HCT116 (cell line): Measurements from ENCODE around the gene ERLEC1. TPM values are rescaled to one million over a fixed set of nuclear protein-coding genes. Genes with fewer than 3 reads are reported as not detected.

Source experiments
- ATAC-seq: fragments of 200-7000 bp; cut with Tn5 transposase; 2 replicates; pipeline ENCODE4 v1.9.1; 2020; ENCODE audit warnings: mild to moderate bottlenecking, moderate library complexity
- BruUV-seq: library from RNA; stranded (reverse); fragments of 400-500 nt; replicated peaks from 2 replicates; lab custom pipeline; 2021; lab: Mats Ljungman, UMichigan
- CTCF ChIA-PET: fragments of 300-600 bp; sonication (Branson Sonifier 250); formaldehyde crosslinking; loops from one replicate; lab custom pipeline; 2021; ENCODE audit warnings: antibody characterized with exemption; lab: Charles Lee
- POLR2A ChIA-PET: fragments of 300-600, 350-600 bp; sonication (Branson Sonifier 250); formaldehyde crosslinking; loops from one replicate; lab custom pipeline; 2021; ENCODE audit warnings: antibody characterized with exemption; lab: Charles Lee
- RAD21 ChIA-PET, 2 experiments: fragments of 300-600 bp; sonication (Branson Sonifier 250); formaldehyde crosslinking; loops; one replicate each; lab custom pipeline; 2023; ENCODE audit warnings: low total read pairs in 2 of 2; ENCODE audit not compliant: uncharacterized antibody in 2 of 2, unreplicated experiment in 2 of 2, low non-redundant PET in 1 of 2; lab: Charles Lee
- DNase-seq: peaks from one replicate; pipeline ENCODE4 v3.0.0-alpha.2; 2010; ENCODE audit warnings: low read depth, low spot score
- H2AFZ ChIP-seq: fragments of 200-600 bp; shearing (Covaris generic), sonication (generic); 2 replicates; pipeline ENCODE4 v1.6.1; 2017; ENCODE audit warnings: low read depth, mixed run types, mixed read lengths, antibody characterized with exemption, low read length; ENCODE audit not compliant: poor library complexity, severe bottlenecking
- H3K27ac ChIP-seq: 2 replicates; pipeline ENCODE4 v1.5.1; 2012; ENCODE audit warnings: low read depth, low read length
- H3K27me3 ChIP-seq: fragments of 200-600 bp; sonication (generic); 2 replicates; pipeline ENCODE4 v1.6.1; 2016; ENCODE audit warnings: mixed run types, low read length, mixed read lengths; ENCODE audit not compliant: insufficient read depth
- H3K36me3 ChIP-seq, 2 experiments: fragments of 200-500 bp in 1 of 2; fragments of 200-600 bp in 1 of 2; sonication (Bioruptor generic) in 1 of 2; sonication (generic) in 1 of 2; 2 replicates each; pipeline versions ENCODE4 v1.5.1 to v1.6.1; 2014 to 2016; ENCODE audit warnings: low read length in 2 of 2, inconsistent platforms in 1 of 2, mixed read lengths in 1 of 2, mixed run types in 1 of 2; ENCODE audit not compliant: insufficient read depth in 2 of 2, control insufficient read depth in 1 of 2
- H3K4me1 ChIP-seq, 2 experiments: fragments of 200-600 bp in 1 of 2; sonication (generic) in 1 of 2; 2 replicates each; pipeline versions ENCODE4 v1.5.1 to v1.6.1; 2012 to 2017; ENCODE audit warnings: low read length in 2 of 2, inconsistent platforms in 1 of 2, mild to moderate bottlenecking in 1 of 2, mixed read lengths in 1 of 2, mixed run types in 1 of 2, moderate library complexity in 1 of 2; ENCODE audit not compliant: insufficient read depth in 2 of 2, control insufficient read depth in 1 of 2
- H3K4me2 ChIP-seq: fragments of 200-600 bp; sonication (generic); 2 replicates; pipeline ENCODE4 v1.6.1; 2017; ENCODE audit warnings: mixed run types, low read length, mixed read lengths
- H3K4me3 ChIP-seq, 2 experiments: fragments of 200-600 bp in 1 of 2; sonication (generic) in 1 of 2; replicated peaks in 1 of 2; 2 replicates each; pipeline ENCODE4 v1.5.1; 2011 to 2016; ENCODE audit warnings: low read length in 2 of 2, control low read depth in 1 of 2, low read depth in 1 of 2, mild to moderate bottlenecking in 1 of 2, mixed read lengths in 1 of 2, mixed run types in 1 of 2
- H3K79me2 ChIP-seq: fragments of 200-600 bp; sonication (generic); 2 replicates; pipeline ENCODE4 v1.6.1; 2017; ENCODE audit warnings: mild to moderate bottlenecking, mixed run types, low read length, moderate library complexity, mixed read lengths; ENCODE audit not compliant: insufficient read depth
- H3K9ac ChIP-seq: fragments of 200-600 bp; sonication (generic); 2 replicates; pipeline ENCODE4 v1.6.1; 2016; ENCODE audit warnings: low read length, mixed read lengths
- H3K9me2 ChIP-seq: fragments of 200-600 bp; sonication (generic), shearing (Covaris generic); 2 replicates; pipeline ENCODE4 v1.6.1; 2017; ENCODE audit warnings: mixed run types, mild to moderate bottlenecking, moderate library complexity; ENCODE audit not compliant: insufficient read depth
- H3K9me3 ChIP-seq, 2 experiments: fragments of 200-500 bp in 1 of 2; fragments of 200-600 bp in 1 of 2; sonication (Bioruptor generic) in 1 of 2; sonication (generic) in 1 of 2; 2 replicates each; pipeline ENCODE4 v1.6.1; 2014 to 2017; ENCODE audit warnings: low read length in 2 of 2, mixed read lengths in 2 of 2, inconsistent platforms in 1 of 2, low read depth in 1 of 2, mild to moderate bottlenecking in 1 of 2, mixed run types in 1 of 2, moderate library complexity in 1 of 2; ENCODE audit not compliant: control insufficient read depth in 1 of 2, insufficient read depth in 1 of 2
- H4K20me1 ChIP-seq: fragments of 200-600 bp; sonication (generic), shearing (Covaris generic); 2 replicates; pipeline ENCODE4 v1.6.1; 2017; ENCODE audit warnings: mixed run types, mild to moderate bottlenecking, moderate library complexity; ENCODE audit not compliant: insufficient read depth
- CBX3 ChIP-seq: IDR thresholded peaks from 2 replicates; pipeline ENCODE4 v1.6.1; 2012; ENCODE audit warnings: low read depth
- EGR1 ChIP-seq: IDR thresholded peaks from 2 replicates; pipeline ENCODE4 v1.6.1; 2012; ENCODE audit warnings: low read depth
- ELF1 ChIP-seq: IDR thresholded peaks from 2 replicates; pipeline ENCODE4 v1.6.1; 2012; ENCODE audit warnings: low read depth, borderline replicate concordance
- EZH2 ChIP-seq: fragments of 200-600 bp; sonication (generic); IDR thresholded peaks from 2 replicates; pipeline ENCODE4 v1.6.1; 2017; ENCODE audit warnings: antibody characterized with exemption, mixed run types
- JUND ChIP-seq: IDR thresholded peaks from 2 replicates; pipeline ENCODE4 v1.6.1; 2012
- POLR2A ChIP-seq: IDR thresholded peaks from 2 replicates; pipeline ENCODE4 v1.7.0; 2011; ENCODE audit warnings: borderline replicate concordance; ENCODE audit not compliant: insufficient read depth, insufficient read length; ENCODE audit errors: extremely low read depth
- POLR2AphosphoS5 ChIP-seq: IDR thresholded peaks from 2 replicates; pipeline ENCODE4 v1.6.1; 2011; ENCODE audit warnings: mild to moderate bottlenecking, low read depth, low read length, moderate library complexity
- RAD21 ChIP-seq: IDR thresholded peaks from 2 replicates; pipeline ENCODE4 v1.6.1; 2012; ENCODE audit warnings: low read depth, mild to moderate bottlenecking
- SIN3A ChIP-seq: IDR thresholded peaks from 2 replicates; pipeline ENCODE4 v1.6.1; 2012; ENCODE audit warnings: low read depth
- SRF ChIP-seq: IDR thresholded peaks from 2 replicates; pipeline ENCODE4 v1.6.1; 2012; ENCODE audit warnings: low read depth
- TCF7L2 ChIP-seq: IDR thresholded peaks from 2 replicates; pipeline ENCODE4 v1.7.0; 2011; ENCODE audit warnings: borderline replicate concordance, inconsistent platforms; ENCODE audit not compliant: insufficient read depth, insufficient read length; ENCODE audit errors: extremely low read depth
- YY1 ChIP-seq: IDR thresholded peaks from 2 replicates; pipeline ENCODE4 v1.6.1; 2011; ENCODE audit warnings: low read length, low read depth, moderate library complexity, mild to moderate bottlenecking; ENCODE audit not compliant: insufficient replicate concordance; ENCODE audit errors: extremely low read depth
- ZFX ChIP-seq: fragments of 450-650 bp; IDR thresholded peaks from 2 replicates; pipeline ENCODE4 v1.6.1; 2017
- ZNF274 ChIP-seq: fragments of 200-500 bp; sonication (Bioruptor generic); IDR thresholded peaks from 2 replicates; pipeline ENCODE4 v1.6.1; 2014; ENCODE audit warnings: mild to moderate bottlenecking, low read depth, low read length, inconsistent platforms
- intact Hi-C: fragments of 100-400 bp; cut with micrococcal nuclease; formaldehyde crosslinking; loops from 2 replicates; pipeline ENCODE4 v1.10.0; 2022
- total RNA-seq: library from RNA; stranded (reverse); gene quantifications from one replicate; pipeline ENCODE4 v1.2.1, GENCODE V29; 2021; ENCODE audit not compliant: unreplicated experiment
- TF ChIP-seq, protein P1 (sequence below), 3 experiments: fragments of 200-600 bp in 1 of 3; sonication (generic) in 1 of 3; IDR thresholded peaks in 2 of 3; conservative IDR thresholded peaks in 1 of 3; 2 replicates each; pipeline ENCODE4 v1.5.1; 2012 to 2017; ENCODE audit warnings: low read depth in 2 of 3, low read length in 2 of 3, antibody characterized with exemption in 1 of 3, borderline replicate concordance in 1 of 3, control low read depth in 1 of 3, mild to moderate bottlenecking in 1 of 3, mixed read lengths in 1 of 3, mixed run types in 1 of 3, moderate library complexity in 1 of 3; ENCODE audit not compliant: insufficient read depth in 1 of 3
- TF ChIP-seq, protein P2 (sequence below): IDR thresholded peaks from 2 replicates; pipeline ENCODE4 v1.6.1; 2012
- TF ChIP-seq, protein P3 (sequence below): IDR thresholded peaks from 2 replicates; pipeline ENCODE4 v1.6.1; 2011; ENCODE audit warnings: mild to moderate bottlenecking, low read length, moderate library complexity; ENCODE audit not compliant: insufficient replicate concordance; ENCODE audit errors: extremely low read depth

The ERLEC1 gene
- total RNA-seq, 1 experiment from 2014 or later: 26.9 TPM

DNA sequence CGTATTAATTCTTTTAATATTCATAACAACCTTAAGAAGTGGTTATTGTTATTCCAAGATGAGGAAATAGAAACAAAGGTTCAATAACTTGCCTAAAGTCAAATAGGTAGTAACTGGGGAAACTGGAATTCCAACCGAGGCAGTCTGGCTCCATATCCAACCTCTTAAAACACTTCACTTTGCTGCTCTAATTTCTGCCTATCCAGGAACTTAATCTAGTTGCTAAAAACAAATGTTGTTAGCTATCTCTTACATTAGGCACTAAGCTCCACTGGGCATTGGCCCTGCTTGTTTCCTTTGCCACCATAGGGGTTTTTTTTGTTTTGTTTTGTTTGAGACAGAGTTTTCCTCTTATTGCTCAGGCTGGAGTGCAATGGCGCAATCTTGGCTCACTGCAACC, 24.8 kb downstream of the ERLEC1 start:
- H4K20me1 ChIP-seq: no peaks in the 10 kb centered on the region
- H3K27ac ChIP-seq: no peak overlapping the region
- intact Hi-C loops: no loop called here
- RAD21 ChIA-PET: no interaction called here
- no peaks in the 10 kb centered on the region for H3K9me2 ChIP-seq
- no peak overlapping the region for H3K4me2 ChIP-seq
- peaks cover 6 to 16% of the 10 kb centered on the region in 2 experiments; a peak in 3 of 4 replicates for H3K36me3 ChIP-seq
- H3K27me3 ChIP-seq: no peaks in the 10 kb centered on the region
- H3K4me1 ChIP-seq: no peaks in the 10 kb centered on the region
- DNase-seq (no peak), ATAC-seq (no peak)
- no peak overlapping the region for H3K9ac ChIP-seq
- H2AFZ ChIP-seq: no peak overlapping the region
- CTCF ChIA-PET: no interaction called here
- no peaks in the 10 kb centered on the region for H3K79me2 ChIP-seq
- no peaks in the 10 kb centered on the region for H3K9me3 ChIP-seq
- TF ChIP-seq POLR2AphosphoS5: no peak
- no peak for TF ChIP-seq POLR2A
- TF ChIP-seq, protein P1, sequence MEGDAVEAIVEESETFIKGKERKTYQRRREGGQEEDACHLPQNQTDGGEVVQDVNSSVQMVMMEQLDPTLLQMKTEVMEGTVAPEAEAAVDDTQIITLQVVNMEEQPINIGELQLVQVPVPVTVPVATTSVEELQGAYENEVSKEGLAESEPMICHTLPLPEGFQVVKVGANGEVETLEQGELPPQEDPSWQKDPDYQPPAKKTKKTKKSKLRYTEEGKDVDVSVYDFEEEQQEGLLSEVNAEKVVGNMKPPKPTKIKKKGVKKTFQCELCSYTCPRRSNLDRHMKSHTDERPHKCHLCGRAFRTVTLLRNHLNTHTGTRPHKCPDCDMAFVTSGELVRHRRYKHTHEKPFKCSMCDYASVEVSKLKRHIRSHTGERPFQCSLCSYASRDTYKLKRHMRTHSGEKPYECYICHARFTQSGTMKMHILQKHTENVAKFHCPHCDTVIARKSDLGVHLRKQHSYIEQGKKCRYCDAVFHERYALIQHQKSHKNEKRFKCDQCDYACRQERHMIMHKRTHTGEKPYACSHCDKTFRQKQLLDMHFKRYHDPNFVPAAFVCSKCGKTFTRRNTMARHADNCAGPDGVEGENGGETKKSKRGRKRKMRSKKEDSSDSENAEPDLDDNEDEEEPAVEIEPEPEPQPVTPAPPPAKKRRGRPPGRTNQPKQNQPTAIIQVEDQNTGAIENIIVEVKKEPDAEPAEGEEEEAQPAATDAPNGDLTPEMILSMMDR (IDR thresholded peaks at IDR 0.05 in 2 of 3, conservative IDR thresholded peaks at IDR 0.05 in 1 of 3; ENCODE audit: borderline replicate concordance in 1 of 3, insufficient read depth in 1 of 3, low read depth in 2 of 3, low read length in 2 of 3): no peak
- no peak for TF ChIP-seq CBX3
- TF ChIP-seq EGR1: no peak
- no peak for TF ChIP-seq ELF1
- TF ChIP-seq SIN3A: no peak
- TF ChIP-seq SRF: no peak
- TF ChIP-seq, protein P2, sequence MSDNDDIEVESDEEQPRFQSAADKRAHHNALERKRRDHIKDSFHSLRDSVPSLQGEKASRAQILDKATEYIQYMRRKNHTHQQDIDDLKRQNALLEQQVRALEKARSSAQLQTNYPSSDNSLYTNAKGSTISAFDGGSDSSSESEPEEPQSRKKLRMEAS: no peak
- TF ChIP-seq JUND: no peak
- TF ChIP-seq ZFX: no peak
- TF ChIP-seq, protein P3, sequence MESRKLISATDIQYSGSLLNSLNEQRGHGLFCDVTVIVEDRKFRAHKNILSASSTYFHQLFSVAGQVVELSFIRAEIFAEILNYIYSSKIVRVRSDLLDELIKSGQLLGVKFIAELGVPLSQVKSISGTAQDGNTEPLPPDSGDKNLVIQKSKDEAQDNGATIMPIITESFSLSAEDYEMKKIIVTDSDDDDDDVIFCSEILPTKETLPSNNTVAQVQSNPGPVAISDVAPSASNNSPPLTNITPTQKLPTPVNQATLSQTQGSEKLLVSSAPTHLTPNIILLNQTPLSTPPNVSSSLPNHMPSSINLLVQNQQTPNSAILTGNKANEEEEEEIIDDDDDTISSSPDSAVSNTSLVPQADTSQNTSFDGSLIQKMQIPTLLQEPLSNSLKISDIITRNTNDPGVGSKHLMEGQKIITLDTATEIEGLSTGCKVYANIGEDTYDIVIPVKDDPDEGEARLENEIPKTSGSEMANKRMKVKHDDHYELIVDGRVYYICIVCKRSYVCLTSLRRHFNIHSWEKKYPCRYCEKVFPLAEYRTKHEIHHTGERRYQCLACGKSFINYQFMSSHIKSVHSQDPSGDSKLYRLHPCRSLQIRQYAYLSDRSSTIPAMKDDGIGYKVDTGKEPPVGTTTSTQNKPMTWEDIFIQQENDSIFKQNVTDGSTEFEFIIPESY: no peak
- no peak for TF ChIP-seq YY1
- no peak for TF ChIP-seq EZH2
- no peak for TF ChIP-seq RAD21
- TF ChIP-seq TCF7L2: no peak
- no peak for TF ChIP-seq ZNF274
- POLR2A ChIA-PET: no interaction called here
- H3K4me3 ChIP-seq: no peak overlapping the region
- BruUV-seq: no TSS peak
